ENCODE data around the gene REEP1.

GRCh38 chr2:86357392-86357963 lies 20.1 kb upstream of the REEP1 start:
- TF ChIP-seq CTCF (IDR thresholded peaks at IDR 0.05) = no peak
- no peak for TF ChIP-seq EZH2 (IDR thresholded peaks at IDR 0.05; ENCODE audit: borderline replicate concordance, insufficient read depth, low read depth, low read length, poor library complexity, severe bottlenecking)

Data from B cell (primary cell).